ENCODE measurements around the gene FAM114A2. TPM values are rescaled to one million over a fixed set of nuclear protein-coding genes. Genes with fewer than 3 reads are reported as not detected.

FAM114A2 gene
- total and polyA plus RNA-seq, 4 donors: 11.3 to 47.7 (median 28.9) TPM

DNA sequence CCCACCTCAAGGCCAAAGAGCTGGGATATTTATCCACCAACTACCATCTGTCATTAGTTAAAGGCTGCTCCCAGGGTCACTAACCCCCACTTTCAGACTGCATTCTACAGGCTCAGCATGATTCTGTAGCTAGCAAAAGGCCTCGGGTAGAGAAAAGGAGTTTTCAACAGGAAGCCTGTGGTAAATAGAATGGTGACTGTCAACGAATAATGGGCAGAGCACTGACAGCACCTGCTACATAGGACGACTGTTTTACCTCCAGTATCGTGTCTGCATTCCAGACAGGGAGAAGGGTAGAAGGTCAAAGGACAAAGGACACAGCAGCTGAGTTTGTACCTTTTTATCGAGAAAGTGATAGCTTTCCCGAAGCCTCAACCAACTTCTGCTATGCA lies 20.3 kb upstream of the FAM114A2 start:
- H3K36me3 ChIP-seq (ENCODE audit: control insufficient read depth in 1 of 2, insufficient read depth in 2 of 2, low read length in 1 of 2): no peaks in the 10 kb centered on the region
- no peaks in the 10 kb centered on the region for H3K27me3 ChIP-seq (ENCODE audit: control insufficient read depth in 1 of 2, insufficient read depth in 2 of 2, low read length in 1 of 2)
- intact Hi-C loops (cut with DNase I): no loop called here
- no peak overlapping the region for H3K27ac ChIP-seq (ENCODE audit: low read depth in 1 of 2, low read length in 2 of 2)
- no peaks in the 10 kb centered on the region for H3K9me3 ChIP-seq (ENCODE audit: control insufficient read depth, low read length)
- 69 to 73% methylated on average over 6 of the region's 6 CpGs for WGBS, 2 donors
- no peak for ATAC-seq (ENCODE audit: low FRiP score)
- no peaks in the 10 kb centered on the region for H3K4me1 ChIP-seq (ENCODE audit: control insufficient read depth in 1 of 2, insufficient read depth in 2 of 2, low read length in 2 of 2)
- H3K4me3 ChIP-seq (ENCODE audit: low read length in 2 of 2): no peak overlapping the region
- DNase-seq: no peak

GRCh38 chr5:154058055-154059038 lies 19.6 kb upstream of the FAM114A2 start:
- H3K9me3 ChIP-seq (ENCODE audit: control insufficient read depth, low read length): no peaks in the 10 kb centered on the region
- H3K27me3 ChIP-seq (ENCODE audit: control insufficient read depth in 1 of 2, insufficient read depth in 2 of 2, low read length in 1 of 2): no peaks in the 10 kb centered on the region
- no peak for DNase-seq
- intact Hi-C loops (cut with DNase I): no loop called here
- WGBS, 2 donors: 51 to 58% methylated on average over 10 of the region's 10 CpGs
- H3K36me3 ChIP-seq (ENCODE audit: control insufficient read depth in 1 of 2, insufficient read depth in 2 of 2, low read length in 1 of 2): peaks cover 0 to 2% of the 10 kb centered on the region in 2 donors
- no peak for ATAC-seq (ENCODE audit: low FRiP score)
- H3K4me3 ChIP-seq (ENCODE audit: low read length in 2 of 2): no peak overlapping the region
- H3K4me1 ChIP-seq (ENCODE audit: control insufficient read depth in 1 of 2, insufficient read depth in 2 of 2, low read length in 2 of 2): no peaks in the 10 kb centered on the region
- no peak overlapping the region for H3K27ac ChIP-seq (ENCODE audit: low read depth in 1 of 2, low read length in 2 of 2)

GRCh38 chr5:154055201-154055600 lies 16.5 kb upstream of the FAM114A2 start:
- intact Hi-C loops (cut with DNase I): no loop called here
- DNase-seq (no peak), ATAC-seq (ENCODE audit: low FRiP score) (no peak)
- no peaks in the 10 kb centered on the region for H3K9me3 ChIP-seq (ENCODE audit: control insufficient read depth, low read length)
- no peak overlapping the region for H3K4me3 ChIP-seq (ENCODE audit: low read length in 2 of 2)
- H3K27ac ChIP-seq (ENCODE audit: low read depth in 1 of 2, low read length in 2 of 2): no peak overlapping the region
- no peaks in the 10 kb centered on the region for H3K4me1 ChIP-seq (ENCODE audit: control insufficient read depth in 1 of 2, insufficient read depth in 2 of 2, low read length in 2 of 2)
- H3K36me3 ChIP-seq (ENCODE audit: control insufficient read depth in 1 of 2, insufficient read depth in 2 of 2, low read length in 1 of 2): peaks cover 0 to 6% of the 10 kb centered on the region in 2 donors
- no peaks in the 10 kb centered on the region for H3K27me3 ChIP-seq (ENCODE audit: control insufficient read depth in 1 of 2, insufficient read depth in 2 of 2, low read length in 1 of 2)
- WGBS, 2 donors: 83 to 86% methylated on average over 2 of the region's 2 CpGs

GRCh38 chr5:154053468-154053867 lies 14.8 kb upstream of the FAM114A2 start:
- ATAC-seq (ENCODE audit: low FRiP score): no peak
- Histone ChIP-seq H3K27ac (ENCODE audit: low read depth in 1 of 2, low read length in 2 of 2) (no peak overlapping the region), H3K27me3 (ENCODE audit: control insufficient read depth in 1 of 2, insufficient read depth in 2 of 2, low read length in 1 of 2) (no peaks in the 10 kb centered on the region), H3K9me3 (ENCODE audit: control insufficient read depth, low read length) (no peaks in the 10 kb centered on the region), H3K4me1 (ENCODE audit: control insufficient read depth in 1 of 2, insufficient read depth in 2 of 2, low read length in 2 of 2) (no peaks in the 10 kb centered on the region), H3K36me3 (ENCODE audit: control insufficient read depth in 1 of 2, insufficient read depth in 2 of 2, low read length in 1 of 2) (peaks cover 3 to 6% of the 10 kb centered on the region in 2 donors), H3K4me3 (ENCODE audit: low read length in 2 of 2) (no peak overlapping the region)
- DNase-seq: no peak
- 88 to 91% methylated on average over 4 of the region's 4 CpGs for WGBS, 2 donors
- intact Hi-C loops (cut with DNase I): no loop called here

DNA sequence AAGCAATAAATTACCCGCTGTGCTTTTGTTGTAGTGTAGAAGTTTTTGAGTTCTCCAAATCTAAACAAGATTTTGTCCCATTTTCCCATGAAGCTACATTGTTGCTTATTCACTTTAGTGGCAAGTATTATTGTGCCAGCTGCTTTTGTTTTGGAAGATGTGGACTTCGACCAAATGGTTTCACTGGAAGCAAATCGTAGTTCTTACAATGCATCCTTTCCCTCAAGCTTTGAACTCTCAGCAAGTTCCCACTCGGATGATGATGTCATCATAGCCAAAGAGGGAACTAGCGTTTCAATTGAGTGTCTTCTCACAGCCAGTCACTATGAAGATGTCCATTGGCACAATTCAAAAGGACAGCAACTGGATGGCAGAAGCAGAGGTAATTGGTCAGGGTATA lies 10.9 kb upstream of the FAM114A2 start:
- Histone ChIP-seq H3K27me3 (ENCODE audit: control insufficient read depth in 1 of 2, insufficient read depth in 2 of 2, low read length in 1 of 2) (no peaks in the 10 kb centered on the region), H3K36me3 (ENCODE audit: control insufficient read depth in 1 of 2, insufficient read depth in 2 of 2, low read length in 1 of 2) (peaks cover 3 to 7% of the 10 kb centered on the region in 2 donors), H3K4me3 (ENCODE audit: low read length in 2 of 2) (no peak overlapping the region), H3K27ac (ENCODE audit: low read depth in 1 of 2, low read length in 2 of 2) (no peak overlapping the region), H3K9me3 (ENCODE audit: control insufficient read depth, low read length) (no peaks in the 10 kb centered on the region), H3K4me1 (ENCODE audit: control insufficient read depth in 1 of 2, insufficient read depth in 2 of 2, low read length in 2 of 2) (no peaks in the 10 kb centered on the region)
- ATAC-seq (ENCODE audit: low FRiP score): no peak
- intact Hi-C loops (cut with DNase I): no loop called here
- 79 to 80% methylated on average over 5 of the region's 5 CpGs for WGBS, 2 donors
- DNase-seq: no peak

DNA sequence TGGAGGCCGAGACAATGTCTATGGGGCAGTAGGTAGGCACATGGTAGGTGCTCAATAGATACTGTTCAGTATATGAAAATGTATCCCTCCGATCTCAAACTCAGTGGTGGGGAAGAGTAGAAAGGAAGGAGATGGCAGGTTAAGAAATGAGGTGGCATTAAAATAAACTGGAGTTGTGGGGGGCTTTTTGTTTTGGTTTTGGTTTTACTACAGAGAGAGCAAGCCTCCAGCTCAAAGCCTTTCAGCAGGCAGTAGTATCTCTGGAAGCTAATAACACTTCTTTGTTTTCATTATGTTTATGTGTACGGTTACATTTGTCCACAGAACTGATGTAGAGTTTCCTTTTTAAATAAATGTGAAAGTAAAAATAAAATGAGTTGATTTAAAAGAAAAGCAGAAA lies 8.6 kb upstream of the FAM114A2 start:
- intact Hi-C loops (cut with DNase I): no loop called here
- whole genome bisulfite sequencing, 2 donors: 91 to 94% methylated on average over 3 of the region's 3 CpGs
- H3K4me3 ChIP-seq (ENCODE audit: low read length in 2 of 2): no peak overlapping the region
- DNase-seq (no peak), ATAC-seq (ENCODE audit: low FRiP score) (no peak)
- no peaks in the 10 kb centered on the region for H3K27me3 ChIP-seq (ENCODE audit: control insufficient read depth in 1 of 2, insufficient read depth in 2 of 2, low read length in 1 of 2)
- H3K27ac ChIP-seq (ENCODE audit: low read depth in 1 of 2, low read length in 2 of 2): no peak overlapping the region
- H3K4me1 ChIP-seq (ENCODE audit: control insufficient read depth in 1 of 2, insufficient read depth in 2 of 2, low read length in 2 of 2): peaks cover 0 to 5% of the 10 kb centered on the region in 2 donors
- peaks cover 1 to 3% of the 10 kb centered on the region in 2 donors for H3K36me3 ChIP-seq (ENCODE audit: control insufficient read depth in 1 of 2, insufficient read depth in 2 of 2, low read length in 1 of 2)
- no peaks in the 10 kb centered on the region for H3K9me3 ChIP-seq (ENCODE audit: control insufficient read depth, low read length)

GRCh38 chr5:154046486-154046885 lies 7.8 kb upstream of the FAM114A2 start:
- intact Hi-C loops (cut with DNase I): no loop called here
- Histone ChIP-seq H3K4me1 (ENCODE audit: control insufficient read depth in 1 of 2, insufficient read depth in 2 of 2, low read length in 2 of 2) (peaks cover 0 to 5% of the 10 kb centered on the region in 2 donors), H3K9me3 (ENCODE audit: control insufficient read depth, low read length) (no peaks in the 10 kb centered on the region), H3K4me3 (ENCODE audit: low read length in 2 of 2) (no peak overlapping the region), H3K27me3 (ENCODE audit: control insufficient read depth in 1 of 2, insufficient read depth in 2 of 2, low read length in 1 of 2) (no peaks in the 10 kb centered on the region), H3K27ac (ENCODE audit: low read depth in 1 of 2, low read length in 2 of 2) (no peak overlapping the region), H3K36me3 (ENCODE audit: control insufficient read depth in 1 of 2, insufficient read depth in 2 of 2, low read length in 1 of 2) (peaks cover 1 to 3% of the 10 kb centered on the region in 2 donors)
- 88 to 90% methylated on average over 7 of the region's 7 CpGs for WGBS, 2 donors
- ATAC-seq (ENCODE audit: low FRiP score): no peak
- no peak for DNase-seq

GRCh38 chr5:154044581-154044980 lies 5.9 kb upstream of the FAM114A2 start:
- no peak overlapping the region for H3K27ac ChIP-seq (ENCODE audit: low read depth in 1 of 2, low read length in 2 of 2)
- DNase-seq (no peak), ATAC-seq (ENCODE audit: low FRiP score) (no peak)
- H3K9me3 ChIP-seq (ENCODE audit: control insufficient read depth, low read length): no peaks in the 10 kb centered on the region
- no peaks in the 10 kb centered on the region for H3K27me3 ChIP-seq (ENCODE audit: control insufficient read depth in 1 of 2, insufficient read depth in 2 of 2, low read length in 1 of 2)
- H3K36me3 ChIP-seq (ENCODE audit: control insufficient read depth in 1 of 2, insufficient read depth in 2 of 2, low read length in 1 of 2): peaks cover 0 to 1% of the 10 kb centered on the region in 2 donors
- no peak overlapping the region for H3K4me3 ChIP-seq (ENCODE audit: low read length in 2 of 2)
- intact Hi-C loops (cut with DNase I): no loop called here
- peaks cover 3 to 5% of the 10 kb centered on the region in 2 donors for H3K4me1 ChIP-seq (ENCODE audit: control insufficient read depth in 1 of 2, insufficient read depth in 2 of 2, low read length in 2 of 2)
- WGBS, 2 donors: 91 to 95% methylated on average over 2 of the region's 2 CpGs

GRCh38 chr5:154044099-154044498 lies 5.4 kb upstream of the FAM114A2 start:
- H3K9me3 ChIP-seq (ENCODE audit: control insufficient read depth, low read length): no peaks in the 10 kb centered on the region
- DNase-seq (no peak), ATAC-seq (ENCODE audit: low FRiP score) (no peak)
- no peak overlapping the region for H3K27ac ChIP-seq (ENCODE audit: low read depth in 1 of 2, low read length in 2 of 2)
- H3K4me1 ChIP-seq (ENCODE audit: control insufficient read depth in 1 of 2, insufficient read depth in 2 of 2, low read length in 2 of 2): peaks cover 3 to 5% of the 10 kb centered on the region in 2 donors
- intact Hi-C loops (cut with DNase I): no loop called here
- no peak overlapping the region for H3K4me3 ChIP-seq (ENCODE audit: low read length in 2 of 2)
- H3K36me3 ChIP-seq (ENCODE audit: control insufficient read depth in 1 of 2, insufficient read depth in 2 of 2, low read length in 1 of 2): peaks cover 0 to 1% of the 10 kb centered on the region in 2 donors
- 87 to 89% methylated on average over 3 of the region's 3 CpGs for WGBS, 2 donors
- no peaks in the 10 kb centered on the region for H3K27me3 ChIP-seq (ENCODE audit: control insufficient read depth in 1 of 2, insufficient read depth in 2 of 2, low read length in 1 of 2)
